Endothelial cell of umbilical vein (primary cell): ENCODE data around the gene R3HDM2. TPM values are rescaled to one million over a fixed set of nuclear protein-coding genes. Genes with fewer than 3 reads are reported as not detected.
"Not testable (repeated sequence)": the region's sequence is repeated elsewhere in the genome, so short reads cannot be mapped to it uniquely, and the experiment has no call there.

Source experiments
- BruUV-seq: library from RNA; stranded (reverse); fragments of 400-500 nt; replicated peaks from 2 replicates; lab custom pipeline; 2021; lab: Mats Ljungman, UMichigan
- CTCF ChIA-PET: fragments of 300-600, 350-600 bp; sonication (Branson Sonifier 250); formaldehyde crosslinking; loops from one replicate; lab custom pipeline; 2021; ENCODE audit warnings: antibody characterized with exemption, inconsistent platforms; lab: Charles Lee
- POLR2A ChIA-PET: fragments of 300-600, 350-600 bp; sonication (Branson Sonifier 250); formaldehyde crosslinking; loops from one replicate; lab custom pipeline; 2021; ENCODE audit warnings: antibody characterized with exemption, inconsistent platforms; lab: Charles Lee
- DNase-seq: peaks from one replicate; pipeline ENCODE4 v3.0.0-alpha.2; 2011; ENCODE audit warnings: low read depth, low spot score
- FAIRE-seq: peaks from 2 replicates; lab custom pipeline; 2011; peaks lifted over from hg19 to GRCh38; lab: Jason Lieb, UNC
- H2AFZ ChIP-seq: 2 replicates; pipeline ENCODE4 v1.6.0; 2012; ENCODE audit warnings: low read depth, low read length, control low read depth, inconsistent platforms
- H3K27ac ChIP-seq: 2 replicates; pipeline ENCODE4 v1.5.1; 2011; ENCODE audit warnings: low read depth, mild to moderate bottlenecking, control low read depth, low read length, moderate library complexity; ENCODE audit not compliant: insufficient read depth
- H3K27me3 ChIP-seq, 2 experiments: 2 replicates each; pipeline versions ENCODE4 v1.6.0 to v1.6.1; 2011; ENCODE audit warnings: low read length in 2 of 2, mixed read lengths in 1 of 2; ENCODE audit not compliant: control insufficient read depth in 2 of 2, insufficient read depth in 2 of 2
- H3K36me3 ChIP-seq, 2 experiments: 2 replicates in 1 of 2; 3 replicates in 1 of 2; pipeline ENCODE4 v1.5.1; 2011; ENCODE audit warnings: low read length in 2 of 2, mild to moderate bottlenecking in 1 of 2, moderate library complexity in 1 of 2; ENCODE audit not compliant: control insufficient read depth in 2 of 2, insufficient read depth in 2 of 2; ENCODE audit errors: extremely low read depth in 1 of 2
- H3K4me1 ChIP-seq: 3 replicates; pipeline ENCODE4 v1.5.1; 2011; ENCODE audit warnings: mild to moderate bottlenecking, low read length; ENCODE audit not compliant: control insufficient read depth, insufficient read depth; ENCODE audit errors: extremely low read depth
- H3K4me2 ChIP-seq: 2 replicates; pipeline ENCODE4 v1.6.1; 2011; ENCODE audit warnings: low read length, control low read depth, mixed read lengths; ENCODE audit not compliant: insufficient read depth
- H3K4me3 ChIP-seq, 3 experiments: fragments of 200-600 bp in 1 of 3; sonication (generic), shearing (Covaris generic) in 1 of 3; replicated peaks in 1 of 3; 2 replicates each; pipeline ENCODE4 v1.5.1; 2011 to 2016; ENCODE audit warnings: control low read depth in 3 of 3, low read length in 3 of 3, mild to moderate bottlenecking in 2 of 3, inconsistent platforms in 1 of 3, low read depth in 1 of 3, moderate library complexity in 1 of 3; ENCODE audit not compliant: insufficient read depth in 1 of 3
- H3K79me2 ChIP-seq: 2 replicates; pipeline ENCODE4 v1.6.0; 2012; ENCODE audit warnings: low read length, inconsistent platforms; ENCODE audit not compliant: control insufficient read depth, insufficient read depth
- H3K9ac ChIP-seq: replicated peaks from 2 replicates; pipeline ENCODE3; 2011; ENCODE audit warnings: low read length, control low read depth; ENCODE audit not compliant: insufficient read depth; ENCODE audit errors: extremely low read depth
- H3K9me1 ChIP-seq: replicated peaks from 3 replicates; pipeline ENCODE4 v1.6.0; 2011; ENCODE audit warnings: mild to moderate bottlenecking, low read length; ENCODE audit not compliant: control insufficient read depth, insufficient read depth; ENCODE audit errors: extremely low read depth
- H3K9me3 ChIP-seq: replicated peaks from 2 replicates; pipeline ENCODE4 v1.5.1; 2012; ENCODE audit warnings: low read length, inconsistent platforms; ENCODE audit not compliant: control insufficient read depth, insufficient read depth
- H4K20me1 ChIP-seq: replicated peaks from 2 replicates; pipeline ENCODE3; 2011; ENCODE audit warnings: mild to moderate bottlenecking, low read length; ENCODE audit not compliant: control insufficient read depth, insufficient read depth; ENCODE audit errors: extremely low read depth
- EZH2 ChIP-seq: IDR thresholded peaks from 2 replicates; pipeline ENCODE4 v1.6.1; 2012; ENCODE audit warnings: borderline replicate concordance, low read depth, mild to moderate bottlenecking, moderate library complexity, low read length, inconsistent platforms; ENCODE audit not compliant: severe bottlenecking
- FOS ChIP-seq: IDR thresholded peaks from 2 replicates; pipeline ENCODE4 v1.6.1; 2011; ENCODE audit warnings: mild to moderate bottlenecking, low read length, moderate library complexity, borderline replicate concordance; ENCODE audit not compliant: insufficient read depth
- GATA2 ChIP-seq: IDR thresholded peaks from 2 replicates; pipeline ENCODE4 v1.7.0; 2011; ENCODE audit warnings: low read depth, mild to moderate bottlenecking, moderate library complexity, mixed read lengths, low read length; ENCODE audit not compliant: insufficient read length, insufficient read depth
- JUN ChIP-seq: IDR thresholded peaks from 2 replicates; pipeline ENCODE4 v1.6.1; 2011; ENCODE audit warnings: borderline replicate concordance, low read depth; ENCODE audit not compliant: insufficient read length, insufficient read depth
- MAX ChIP-seq: IDR thresholded peaks from 2 replicates; pipeline ENCODE4 v1.6.1; 2011; ENCODE audit not compliant: insufficient read depth, insufficient read length
- MYC ChIP-seq: IDR thresholded peaks from one replicate; pipeline ENCODE4 v1.6.1; 2011; ENCODE audit warnings: mild to moderate bottlenecking, low read depth, low read length
- POLR2A ChIP-seq: IDR thresholded peaks from 2 replicates; pipeline ENCODE4 v1.6.1; 2012; ENCODE audit warnings: low read depth, mild to moderate bottlenecking, control low read depth, low read length
- POLR2AphosphoS5 ChIP-seq: IDR thresholded peaks from 2 replicates; pipeline ENCODE4 v1.6.1; 2012; ENCODE audit warnings: low read depth, mild to moderate bottlenecking, control low read depth, low read length, moderate library complexity; ENCODE audit not compliant: insufficient read depth
- dilution Hi-C: fragments of 300-500 bp; cut with MboI; formaldehyde crosslinking; loops from one replicate; pipeline ENCODE4 v1.15.0; 2019; ENCODE audit warnings: low sequenced_read_pairs; ENCODE audit not compliant: extremely low pct_ligation_motif_present
- intact Hi-C: fragments of 100-400 bp; cut with micrococcal nuclease; formaldehyde crosslinking; loops from one replicate; pipeline ENCODE4 v1.10.0; 2022
- polyA plus RNA-seq, 4 experiments: library from polyadenylated mRNA; depleted of rRNA in 3 of 4; stranded (reverse) in 3 of 4; unstranded in 1 of 4; fragments of >200 nt; gene quantifications; 2 replicates each; pipeline versions ENCODE4 v1.2.1 to v1.2.3, GENCODE V29; 2011 to 2012; ENCODE audit warnings: missing spikeins in 1 of 4
- total RNA-seq: library from RNA; stranded (reverse); gene quantifications from 2 replicates; pipeline ENCODE4 v1.2.3, GENCODE V29; 2021
- TF ChIP-seq, protein P1 (sequence below), 2 donors: IDR thresholded peaks; 1 replicate in 1 of 2; 2 replicates in 1 of 2; pipeline ENCODE4 v1.5.1; 2011; ENCODE audit warnings: low read length in 2 of 2, mild to moderate bottlenecking in 2 of 2, moderate library complexity in 2 of 2, control low read depth in 1 of 2, inconsistent platforms in 1 of 2, low read depth in 1 of 2; ENCODE audit not compliant: insufficient read depth in 1 of 2; ENCODE audit errors: extremely low read depth in 1 of 2

R3HDM2 gene
- total and polyA plus RNA-seq, 2 donors (not counting 3 experiments of a cell fraction or from before 2014, with no cell fraction given), result 26.1 to 31.3 TPM

GRCh38 chr12:57366315-57366714 is 64.5 kb downstream of the R3HDM2 start:
- FAIRE-seq (no peak), DNase-seq (no peak)
- Histone ChIP-seq H3K9ac (no peak overlapping the region), H3K9me1 (no peaks in the 10 kb centered on the region), H3K27me3 (no peaks in the 10 kb centered on the region), H3K4me1 (no peaks in the 10 kb centered on the region), H4K20me1 (no peaks in the 10 kb centered on the region), H3K4me3 (no peak overlapping the region), H3K79me2 (no peaks in the 10 kb centered on the region), H3K27ac (no peak overlapping the region), H3K9me3 (no peaks in the 10 kb centered on the region), H3K4me2 (no peak overlapping the region), H2AFZ (no peak overlapping the region), H3K36me3 (no peaks in the 10 kb centered on the region)
- dilution Hi-C loops (no loop called here), intact Hi-C loops (no loop called here)
- CTCF ChIA-PET, result interaction anchor here (1.6 kb wide), 1 partner anchor 93 kb away, joined by 4 read pairs; the partner anchor contains the start of gene GLI1
- TF ChIP-seq EZH2, result no peak
- TF ChIP-seq POLR2A, result no peak
- no peak for TF ChIP-seq FOS
- no peak for TF ChIP-seq MAX
- TF ChIP-seq MYC, result no peak
- TF ChIP-seq GATA2, result no peak
- no peak for TF ChIP-seq JUN
- no peak for TF ChIP-seq POLR2AphosphoS5
- TF ChIP-seq, protein P1, sequence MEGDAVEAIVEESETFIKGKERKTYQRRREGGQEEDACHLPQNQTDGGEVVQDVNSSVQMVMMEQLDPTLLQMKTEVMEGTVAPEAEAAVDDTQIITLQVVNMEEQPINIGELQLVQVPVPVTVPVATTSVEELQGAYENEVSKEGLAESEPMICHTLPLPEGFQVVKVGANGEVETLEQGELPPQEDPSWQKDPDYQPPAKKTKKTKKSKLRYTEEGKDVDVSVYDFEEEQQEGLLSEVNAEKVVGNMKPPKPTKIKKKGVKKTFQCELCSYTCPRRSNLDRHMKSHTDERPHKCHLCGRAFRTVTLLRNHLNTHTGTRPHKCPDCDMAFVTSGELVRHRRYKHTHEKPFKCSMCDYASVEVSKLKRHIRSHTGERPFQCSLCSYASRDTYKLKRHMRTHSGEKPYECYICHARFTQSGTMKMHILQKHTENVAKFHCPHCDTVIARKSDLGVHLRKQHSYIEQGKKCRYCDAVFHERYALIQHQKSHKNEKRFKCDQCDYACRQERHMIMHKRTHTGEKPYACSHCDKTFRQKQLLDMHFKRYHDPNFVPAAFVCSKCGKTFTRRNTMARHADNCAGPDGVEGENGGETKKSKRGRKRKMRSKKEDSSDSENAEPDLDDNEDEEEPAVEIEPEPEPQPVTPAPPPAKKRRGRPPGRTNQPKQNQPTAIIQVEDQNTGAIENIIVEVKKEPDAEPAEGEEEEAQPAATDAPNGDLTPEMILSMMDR (IDR thresholded peaks at IDR 0.05; ENCODE audit: extremely low read depth in 1 of 2, insufficient read depth in 1 of 2, low read depth in 1 of 2, low read length in 2 of 2), result no peak
- no TSS peak for BruUV-seq
- POLR2A ChIA-PET, result no interaction called here

DNA sequence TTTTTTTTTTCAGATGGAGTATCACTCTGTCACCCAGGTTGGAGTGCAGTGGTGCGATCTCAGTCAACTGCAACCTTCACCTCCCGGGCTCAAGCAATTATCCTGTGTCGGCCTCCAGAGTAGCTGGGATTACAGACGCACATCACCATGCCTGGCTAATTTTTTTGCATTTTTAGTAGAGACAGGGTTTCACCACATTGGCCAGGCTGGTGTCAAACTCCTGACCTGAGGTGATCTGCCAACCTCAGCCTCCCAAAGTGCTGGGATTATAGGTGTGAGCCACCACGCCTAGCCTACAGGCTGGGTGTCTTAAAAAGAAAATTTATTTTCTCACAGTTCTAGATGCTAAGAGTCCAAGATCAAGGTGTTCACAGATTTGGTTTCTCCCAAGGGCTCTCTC is 66.7 kb downstream of the R3HDM2 start:
- H3K4me2 ChIP-seq, H3K9me1 ChIP-seq, H3K27ac ChIP-seq, DNase-seq, H3K9me3 ChIP-seq, H3K27me3 ChIP-seq, FAIRE-seq, dilution Hi-C loops, H3K4me1 ChIP-seq, H3K79me2 ChIP-seq, intact Hi-C loops, H4K20me1 ChIP-seq, BruUV-seq, H3K4me3 ChIP-seq, H2AFZ ChIP-seq, H3K36me3 ChIP-seq, H3K9ac ChIP-seq: not testable (repeated sequence)
- POLR2A ChIA-PET, result interaction anchor here (0.7 kb wide), 1 partner anchor 66 kb away, joined by 12 read pairs; no protein-coding TSS in a partner anchor
- CTCF ChIA-PET, result interaction anchor here (0.6 kb wide), 1 partner anchor 203 kb away, joined by 3 read pairs; no protein-coding TSS in a partner anchor
